Measurements from ENCODE around the gene WFDC5. TPM values are rescaled to one million over a fixed set of nuclear protein-coding genes. Genes with fewer than 3 reads are reported as not detected.

Gene WFDC5
- total RNA-seq, 4 donors from 2014 or later: 340 to 533 (median 389) TPM

- H3K4me3 ChIP-seq (ENCODE audit: low read depth, poor library complexity, severe bottlenecking): no peak overlapping the region
- WGBS, 2 donors: 51 to 57% methylated on average over 5 of the region's 5 CpGs
- DNase-seq (ENCODE audit: low spot score in 2 of 2): no peak
- intact Hi-C loops (cut with DNase I; ENCODE audit: low total_unique reads): no loop called here
- TF ChIP-seq POLR2A (IDR thresholded peaks at IDR 0.05): no peak
- TF ChIP-seq CTCF (IDR thresholded peaks at IDR 0.05): no peak
These were observed 10.2 kb downstream of the WFDC5 start for GRCh38 chr20:45104786-45105185.

- WGBS, 2 donors: 82 to 84% methylated on average over 2 of the region's 2 CpGs
- TF ChIP-seq POLR2A (IDR thresholded peaks at IDR 0.05) (no peak), CTCF (IDR thresholded peaks at IDR 0.05) (no peak)
- no peak overlapping the region for H3K4me3 ChIP-seq (ENCODE audit: low read depth, poor library complexity, severe bottlenecking)
- DNase-seq (ENCODE audit: low spot score in 2 of 2): no peak
- intact Hi-C loops (cut with DNase I; ENCODE audit: low total_unique reads): no loop called here
These were observed 11.9 kb downstream of the WFDC5 start for GRCh38 chr20:45103072-45103471.

- WGBS, 2 donors: 42 to 51% methylated on average over 6 of the region's 6 CpGs
- intact Hi-C loops (cut with DNase I; ENCODE audit: low total_unique reads): no loop called here
- no peak for DNase-seq (ENCODE audit: low spot score in 2 of 2)
- TF ChIP-seq POLR2A (IDR thresholded peaks at IDR 0.05): no peak
- no peak overlapping the region for H3K4me3 ChIP-seq (ENCODE audit: low read depth, poor library complexity, severe bottlenecking)
These were observed 13.6 kb downstream of the WFDC5 start for GRCh38 chr20:45101333-45101850.

GRCh38 chr20:45100563-45101245, 14.3 kb downstream of the WFDC5 start, which contains the start of gene KCNS1:
Gene KCNS1, minus strand, starts transcription at chr20:45101127. Its CDS starts 1,891 bp downstream, at chr20:45099236.
- WGBS, 2 donors: 18 to 21% methylated on average over 23 to 35 of the region's 38 CpGs
- no peak for DNase-seq (ENCODE audit: low spot score in 2 of 2)
- TF ChIP-seq POLR2A (IDR thresholded peaks at IDR 0.05): no peak
- TF ChIP-seq CTCF (IDR thresholded peaks at IDR 0.05): no peak
- H3K4me3 ChIP-seq (ENCODE audit: low read depth, poor library complexity, severe bottlenecking): no peak within 1 kb of the TSS
- intact Hi-C loops (cut with DNase I; ENCODE audit: low total_unique reads): no loop called here

GRCh38 chr20:45098103-45098773, 16.7 kb downstream of the WFDC5 start:
- H3K4me3 ChIP-seq (ENCODE audit: low read depth, poor library complexity, severe bottlenecking): no peak overlapping the region
- no peak for DNase-seq (ENCODE audit: low spot score in 2 of 2)
- intact Hi-C loops (cut with DNase I; ENCODE audit: low total_unique reads): loop anchor here (10.0 kb wide), 1 partner anchor 53 kb away; no protein-coding TSS in a partner anchor

GRCh38 chr20:45097485-45098102, 17.4 kb downstream of the WFDC5 start:
- no peak for DNase-seq (ENCODE audit: low spot score in 2 of 2)
- no peak overlapping the region for H3K4me3 ChIP-seq (ENCODE audit: low read depth, poor library complexity, severe bottlenecking)
- intact Hi-C loops (cut with DNase I; ENCODE audit: low total_unique reads): loop anchor here (10.0 kb wide), 1 partner anchor 53 kb away; no protein-coding TSS in a partner anchor
- no peak for TF ChIP-seq CTCF (IDR thresholded peaks at IDR 0.05)
- no peak for TF ChIP-seq POLR2A (IDR thresholded peaks at IDR 0.05)
- WGBS, 2 donors: 42 to 53% methylated on average over 51 to 56 of the region's 56 CpGs

More at GRCh38 chr20:45098103-45098773, 16.7 kb downstream of the WFDC5 start:
- no peak for TF ChIP-seq POLR2A (IDR thresholded peaks at IDR 0.05)
- 24% methylated on average over 65 of the region's 91 CpGs; no CpG with 5 or more reads in 1 of the 2 donors for WGBS, 2 donors

All from lower leg skin (tissue), 4 donors.